Measurements from ENCODE around the gene APOC4. TPM values are rescaled to one million over a fixed set of nuclear protein-coding genes. Genes with fewer than 3 reads are reported as not detected.

APOC4 gene
- total RNA-seq, 1 experiment from 2014 or later, result not detected

GRCh38 chr19:44990459-44990858 lies 48.4 kb downstream of the APOC4 start:
- Histone ChIP-seq H3K4me1 (ENCODE audit: control insufficient read depth, insufficient read depth, low read length) (no peaks in the 10 kb centered on the region), H3K9me3 (ENCODE audit: control insufficient read depth, insufficient read depth, low read depth, low read length) (no peaks in the 10 kb centered on the region), H3K27ac (ENCODE audit: low read length) (no peak overlapping the region), H3K4me3 (ENCODE audit: low read depth in 2 of 2, low read length in 2 of 2) (no peak overlapping the region), H3K36me3 (ENCODE audit: control insufficient read depth, insufficient read depth, low read length) (no peaks in the 10 kb centered on the region), H3K27me3 (ENCODE audit: control insufficient read depth, insufficient read depth, low read length) (no peaks in the 10 kb centered on the region)
- TF ChIP-seq REST (IDR thresholded peaks at IDR 0.05; ENCODE audit: insufficient read depth in 1 of 2, low read depth in 2 of 2, low read length in 1 of 2) (no peak), CTCF (IDR thresholded peaks at IDR 0.05) (no peak), SIN3A (IDR thresholded peaks at IDR 0.05; ENCODE audit: borderline replicate concordance, insufficient read depth, low read depth, low read length) (no peak), TCF7L2 (IDR thresholded peaks at IDR 0.05; ENCODE audit: low read depth, low read length) (no peak), POLR2AphosphoS5 (IDR thresholded peaks at IDR 0.05; ENCODE audit: low read depth, low read length) (no peak)
- intact Hi-C loops (cut with micrococcal nuclease; ENCODE audit: unreplicated experiment) (no loop called here), in situ Hi-C loops (cut with HindIII; ENCODE audit: low pct_unique_long_range_greater_than_20kb, low sequenced_read_pairs) (no loop called here)
- no TSS peak for BruUV-seq (replicated peaks)
- DNase-seq (ENCODE audit: low read depth, low spot score), result no peak
- ChIA-PET CTCF (interaction anchor here (0.6 kb wide), 1 partner anchor 29 kb away, joined by 3 read pairs; no protein-coding TSS in a partner anchor), POLR2A (interaction anchor here (0.7 kb wide), 1 partner anchor 1233 kb away, joined by 3 read pairs; no protein-coding TSS in a partner anchor)
- no peak for ATAC-seq

GRCh38 chr19:44990966-44991365 lies 48.9 kb downstream of the APOC4 start:
- BruUV-seq (replicated peaks), result no TSS peak
- DNase-seq (ENCODE audit: low read depth, low spot score), result no peak
- in situ Hi-C loops (cut with HindIII; ENCODE audit: low pct_unique_long_range_greater_than_20kb, low sequenced_read_pairs) (no loop called here), intact Hi-C loops (cut with micrococcal nuclease; ENCODE audit: unreplicated experiment) (no loop called here)
- no peak for TF ChIP-seq SIN3A (IDR thresholded peaks at IDR 0.05; ENCODE audit: borderline replicate concordance, insufficient read depth, low read depth, low read length)
- TF ChIP-seq CTCF (IDR thresholded peaks at IDR 0.05), result no peak
- TF ChIP-seq TCF7L2 (IDR thresholded peaks at IDR 0.05; ENCODE audit: low read depth, low read length), result no peak
- TF ChIP-seq REST (IDR thresholded peaks at IDR 0.05; ENCODE audit: insufficient read depth in 1 of 2, low read depth in 2 of 2, low read length in 1 of 2), result no peak
- TF ChIP-seq POLR2AphosphoS5 (IDR thresholded peaks at IDR 0.05; ENCODE audit: low read depth, low read length), result no peak
- CTCF ChIA-PET, result interaction anchor here (0.6 kb wide), 2 partner anchors 29 to 177 kb away, joined by 3 to 7 read pairs; no protein-coding TSS in a partner anchor
- H3K4me1 ChIP-seq (ENCODE audit: control insufficient read depth, insufficient read depth, low read length), result no peaks in the 10 kb centered on the region
- ATAC-seq, result no peak
- no peaks in the 10 kb centered on the region for H3K36me3 ChIP-seq (ENCODE audit: control insufficient read depth, insufficient read depth, low read length)
- no peak overlapping the region for H3K27ac ChIP-seq (ENCODE audit: low read length)
- POLR2A ChIA-PET, result no interaction called here
- no peaks in the 10 kb centered on the region for H3K27me3 ChIP-seq (ENCODE audit: control insufficient read depth, insufficient read depth, low read length)
- no peak overlapping the region for H3K4me3 ChIP-seq (ENCODE audit: low read depth in 2 of 2, low read length in 2 of 2)
- no peaks in the 10 kb centered on the region for H3K9me3 ChIP-seq (ENCODE audit: control insufficient read depth, insufficient read depth, low read depth, low read length)

Data from Panc1 (cell line).